HG03565 (cell line): ENCODE measurements around the gene IFT22.
"Not testable (repeated sequence)": the region's sequence is repeated elsewhere in the genome, so short reads cannot be mapped to it uniquely, and the experiment has no call there.

ENCODE experiments used
- ATAC-seq: cut with Tn5 transposase; IDR thresholded peaks from one replicate; pipeline ENCODE4 v1.9.1; 2021; ENCODE audit warnings: mild to moderate bottlenecking, moderate library complexity; ENCODE audit not compliant: unreplicated experiment

Gene IFT22

GRCh38 chr7:101321491-101322401 lies at the start of gene IFT22:
Gene IFT22, minus strand, starts transcription at chr7:101321812. Its CDS starts 103 bp downstream, at chr7:101321709.
- peak; percentile 87 for ATAC-seq

GRCh38 chr7:101370836-101371235 lies 49.2 kb upstream of the IFT22 start:
- no peak for ATAC-seq

GRCh38 chr7:101368422-101369165 lies 47.0 kb upstream of the IFT22 start:
- no peak for ATAC-seq

- ATAC-seq, result no peak
These were observed 46.1 kb upstream of the IFT22 start for GRCh38 chr7:101367676-101368075.

- no peak for ATAC-seq
These were observed 44.3 kb upstream of the IFT22 start for GRCh38 chr7:101365956-101366355.

GRCh38 chr7:101363734-101364374 lies 42.2 kb upstream of the IFT22 start:
- ATAC-seq, result no peak

- ATAC-seq, result no peak
These were observed 41.7 kb upstream of the IFT22 start for GRCh38 chr7:101363196-101363733.

- no peak for ATAC-seq
These were observed 41.0 kb upstream of the IFT22 start, which contains the start of gene COL26A1 for GRCh38 chr7:101362334-101363195. Gene COL26A1, plus strand, starts transcription at chr7:101362875. Its CDS starts 158 bp downstream, at chr7:101363033.

- no peak for ATAC-seq
These were observed 35.8 kb upstream of the IFT22 start for GRCh38 chr7:101357433-101357832.

GRCh38 chr7:101352920-101353308 lies 31.3 kb upstream of the IFT22 start:
- ATAC-seq, result no peak

- not testable (repeated sequence) for ATAC-seq
These were observed 27.7 kb upstream of the IFT22 start for GRCh38 chr7:101349300-101349699.

- not testable (repeated sequence) for ATAC-seq
These were observed 26.9 kb upstream of the IFT22 start for GRCh38 chr7:101348456-101349067.

GRCh38 chr7:101347477-101347876 lies 25.9 kb upstream of the IFT22 start:
- no peak for ATAC-seq

- no peak for ATAC-seq
These were observed 21.3 kb upstream of the IFT22 start for GRCh38 chr7:101342892-101343291.

GRCh38 chr7:101340379-101340778 lies 18.8 kb upstream of the IFT22 start:
- no peak for ATAC-seq

- ATAC-seq, result no peak
These were observed 12.3 kb upstream of the IFT22 start for GRCh38 chr7:101333912-101334311.

GRCh38 chr7:101332026-101332425 lies 10.4 kb upstream of the IFT22 start:
- ATAC-seq, result no peak

GRCh38 chr7:101330011-101330484 lies 8.4 kb upstream of the IFT22 start:
- ATAC-seq, result no peak

- ATAC-seq, result no peak
These were observed 6.5 kb upstream of the IFT22 start for GRCh38 chr7:101328159-101328558.
